Effector CD8-positive, alpha-beta T cell (primary cell): ENCODE measurements around the gene PHACTR1.
"Not testable (repeated sequence)": the region's sequence is repeated elsewhere in the genome, so short reads cannot be mapped to it uniquely, and the experiment has no call there.

ENCODE experiments used
- DNase-seq: peaks from one replicate; lab custom pipeline; 2025; lab: John Stamatoyannopoulos, UW

PHACTR1 gene

GRCh38 chr6:12749531-12750379 is 33.2 kb downstream of the PHACTR1 start:
- no peak for DNase-seq

GRCh38 chr6:12750416-12750815 is 33.8 kb downstream of the PHACTR1 start:
- no peak for DNase-seq

DNA sequence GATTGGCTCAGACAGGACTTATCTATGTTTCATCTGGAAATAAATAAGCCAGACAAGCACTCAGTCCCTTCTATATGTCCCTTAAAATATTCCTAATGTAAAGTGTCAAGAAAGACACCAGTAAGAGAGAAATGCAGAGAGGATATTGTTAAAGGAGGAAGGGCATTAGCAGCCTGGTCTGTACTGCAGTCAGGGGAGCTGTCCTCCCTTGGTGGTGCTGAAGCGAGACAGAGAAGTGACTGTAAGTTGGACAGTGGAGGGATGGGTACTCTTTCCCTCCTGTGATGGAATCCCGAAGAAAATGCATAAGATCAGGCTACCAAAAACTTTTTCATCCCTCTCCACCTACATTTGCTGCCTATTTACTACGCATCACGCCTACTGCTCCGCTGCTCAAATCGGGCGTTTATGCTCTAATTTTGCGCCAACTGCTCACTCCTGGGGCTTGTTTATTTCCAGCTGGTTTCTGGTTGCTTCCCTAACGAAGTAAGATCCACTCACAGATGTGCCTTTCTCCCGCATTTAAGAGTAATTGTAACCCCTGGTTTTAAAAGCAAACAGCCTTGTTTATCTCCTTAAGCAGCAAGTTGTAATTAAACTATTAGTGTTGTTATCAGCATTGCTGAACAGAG is 35.2 kb downstream of the PHACTR1 start:
- DNase-seq: no peak

- DNase-seq: no peak
These were observed 36.5 kb downstream of the PHACTR1 start for GRCh38 chr6:12753036-12753435.

GRCh38 chr6:12760226-12760625 is 43.7 kb downstream of the PHACTR1 start:
- no peak for DNase-seq

DNA sequence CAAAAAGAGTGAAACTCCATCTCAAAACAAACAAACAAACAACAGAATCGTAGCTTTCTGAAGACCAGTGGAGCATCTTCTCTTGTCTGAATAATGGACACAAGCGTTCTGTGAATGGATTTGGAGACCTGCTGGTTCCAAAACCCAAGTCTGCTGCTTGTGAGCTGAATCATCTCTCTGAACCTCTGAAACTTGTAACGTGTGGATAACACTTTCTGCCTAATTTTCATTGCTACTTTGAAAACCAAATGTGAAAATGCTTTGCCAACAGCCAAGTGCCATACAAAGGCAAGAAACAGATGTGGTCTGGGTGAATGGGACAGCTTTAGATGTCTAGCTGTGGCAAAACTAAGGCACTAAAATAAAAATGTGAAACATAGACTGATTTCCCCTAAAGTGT is 44.3 kb downstream of the PHACTR1 start:
- no peak for DNase-seq

DNA sequence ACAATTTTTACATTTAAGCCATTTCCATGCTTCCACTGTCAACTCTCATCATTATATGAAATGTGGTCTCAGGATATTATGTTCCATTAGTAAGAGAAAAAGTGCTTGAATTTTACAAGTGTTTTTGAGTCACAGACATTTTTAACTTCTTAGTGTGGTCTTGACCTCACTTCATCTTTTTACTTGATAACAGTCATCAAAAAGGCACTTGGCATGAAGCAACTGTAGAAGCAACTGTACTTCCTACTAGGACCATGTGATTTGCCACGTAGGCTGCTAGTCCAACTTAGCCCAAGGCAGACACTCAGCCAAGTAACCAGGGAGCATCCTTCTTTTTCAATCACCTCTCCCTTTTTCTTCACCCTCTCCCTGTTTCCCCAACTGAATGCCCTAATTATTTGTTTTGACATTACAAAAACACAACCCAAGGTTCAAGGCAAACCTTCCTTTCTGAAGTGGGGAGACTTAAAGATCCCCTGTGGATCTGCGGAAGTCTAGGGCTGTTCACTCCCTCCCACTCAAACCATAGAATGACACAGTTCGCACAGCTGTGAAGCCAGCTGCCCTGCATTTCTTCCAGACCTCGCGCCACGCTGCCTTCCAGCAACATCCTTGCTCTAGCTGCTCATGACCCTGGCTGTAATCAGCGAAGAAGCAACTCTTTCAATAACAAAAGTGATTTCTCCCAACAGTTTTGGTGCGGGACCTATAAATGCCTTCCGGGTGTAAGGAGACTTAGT is 45.0 kb downstream of the PHACTR1 start:
- no peak for DNase-seq

DNA sequence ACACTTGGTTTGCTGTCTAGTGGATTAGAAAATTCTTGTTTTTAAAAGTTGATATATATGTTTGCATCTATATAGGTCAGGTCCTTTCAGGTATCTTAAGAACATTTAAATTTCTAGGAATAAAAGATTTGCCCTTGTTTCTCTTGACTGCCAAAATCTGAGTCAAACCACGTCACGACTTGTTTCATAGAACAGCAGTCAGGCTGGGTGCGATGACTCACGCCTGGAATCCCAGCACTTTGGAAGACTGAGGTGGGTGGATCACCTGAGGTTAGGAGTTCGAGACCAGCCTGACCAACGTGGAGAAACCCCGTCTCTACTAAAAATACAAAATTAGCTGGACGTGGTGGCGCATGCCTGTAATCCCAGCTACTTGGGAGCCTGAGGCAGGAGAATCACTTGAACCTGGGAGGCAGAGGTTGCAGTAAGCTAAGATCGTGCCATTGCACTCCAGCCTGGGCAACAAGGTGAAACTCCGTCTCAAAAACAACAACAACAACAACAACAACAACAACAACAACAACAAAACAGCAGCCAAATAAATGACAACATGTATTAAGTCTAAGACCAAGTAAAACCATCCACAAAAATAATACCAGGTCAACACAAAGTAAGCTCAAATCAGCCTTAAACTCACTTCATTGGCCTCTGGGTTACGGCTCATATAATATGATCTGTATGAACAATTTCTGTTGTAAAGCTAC is 46.3 kb downstream of the PHACTR1 start:
- not testable (repeated sequence) for DNase-seq

DNA sequence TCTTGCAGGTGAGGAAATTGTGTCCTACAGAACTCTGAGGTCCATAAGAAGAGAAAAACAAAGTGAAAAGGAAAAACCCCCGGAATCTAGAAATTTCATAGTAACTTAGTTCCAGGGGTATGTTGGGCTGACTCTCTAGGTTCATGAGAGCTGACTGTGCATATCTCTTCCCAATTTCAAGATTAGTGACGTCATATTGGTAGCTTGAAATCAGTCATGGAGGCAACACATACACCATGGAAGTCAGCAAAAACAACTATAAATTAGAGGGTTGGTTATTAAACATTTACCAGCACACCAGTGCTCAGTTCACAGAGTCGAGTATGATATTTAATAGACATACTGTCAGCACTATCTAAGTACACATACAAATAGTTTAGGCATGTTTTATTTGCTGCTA is 49.8 kb downstream of the PHACTR1 start:
- no peak for DNase-seq

DNA sequence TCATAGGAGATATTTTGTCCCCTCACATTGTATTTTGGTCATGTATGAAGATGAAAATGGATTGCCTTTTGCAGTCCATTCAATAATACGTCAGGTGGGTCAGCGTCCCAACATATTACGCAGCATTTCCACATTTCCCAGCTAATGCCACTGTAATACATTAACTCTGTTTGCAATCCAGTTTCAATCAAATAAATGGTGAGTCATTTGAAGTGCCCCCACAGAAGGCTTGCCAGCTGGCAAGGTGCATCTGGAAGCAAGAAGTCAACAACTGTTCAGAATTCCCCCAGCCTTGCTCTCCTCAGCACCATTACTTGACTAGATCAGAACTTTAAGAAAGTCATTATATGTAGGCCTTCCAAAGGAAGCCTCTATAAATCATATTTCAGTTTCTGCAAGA is 50.4 kb downstream of the PHACTR1 start:
- DNase-seq: no peak

- no peak for DNase-seq
These were observed 53.1 kb downstream of the PHACTR1 start for GRCh38 chr6:12769556-12770256.

DNA sequence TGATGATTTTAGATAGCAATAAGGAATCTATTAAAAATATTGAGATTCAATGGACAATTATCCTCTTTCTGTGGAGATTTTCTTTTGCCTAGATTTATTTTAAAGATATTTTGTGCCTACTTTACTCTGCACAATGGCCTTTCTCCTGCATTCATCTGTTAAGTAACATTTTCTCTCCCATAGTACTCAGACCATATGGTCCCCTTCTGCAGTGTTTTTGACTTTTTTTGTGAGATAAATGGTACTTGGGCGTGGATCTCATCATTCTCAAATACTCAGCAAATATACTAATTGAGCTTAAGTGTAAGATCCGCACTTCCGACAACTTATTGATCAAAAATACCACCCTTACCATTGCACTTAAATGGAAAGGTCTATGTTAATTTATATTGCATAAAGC is 55.8 kb downstream of the PHACTR1 start:
- DNase-seq: no peak

- no peak for DNase-seq
These were observed 59.7 kb downstream of the PHACTR1 start for GRCh38 chr6:12776291-12776690.

GRCh38 chr6:12779772-12780171 is 63.2 kb downstream of the PHACTR1 start:
- no peak for DNase-seq

GRCh38 chr6:12782136-12782535 is 65.6 kb downstream of the PHACTR1 start:
- DNase-seq: no peak

DNA sequence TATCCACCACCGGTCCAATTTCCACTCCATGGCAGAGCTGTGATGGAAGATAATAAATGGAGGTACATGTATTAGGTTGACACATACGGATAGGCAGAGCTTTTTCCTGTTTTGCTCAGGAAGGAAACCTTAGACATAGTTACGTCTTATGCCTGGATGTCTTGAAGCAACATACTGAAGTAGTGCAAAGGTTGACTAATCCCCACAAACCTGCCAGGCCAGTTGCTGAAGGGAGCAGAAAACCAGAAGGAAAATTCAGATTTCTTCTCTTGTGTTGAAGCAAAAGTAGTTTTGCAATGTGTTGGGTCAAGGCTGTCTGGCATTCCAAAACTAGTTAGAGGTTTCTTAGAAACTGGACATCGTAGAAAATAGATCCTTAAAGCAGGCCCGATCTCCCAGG is 68.7 kb downstream of the PHACTR1 start:
- no peak for DNase-seq

- no peak for DNase-seq
These were observed 69.4 kb downstream of the PHACTR1 start for GRCh38 chr6:12785921-12786320.

DNA sequence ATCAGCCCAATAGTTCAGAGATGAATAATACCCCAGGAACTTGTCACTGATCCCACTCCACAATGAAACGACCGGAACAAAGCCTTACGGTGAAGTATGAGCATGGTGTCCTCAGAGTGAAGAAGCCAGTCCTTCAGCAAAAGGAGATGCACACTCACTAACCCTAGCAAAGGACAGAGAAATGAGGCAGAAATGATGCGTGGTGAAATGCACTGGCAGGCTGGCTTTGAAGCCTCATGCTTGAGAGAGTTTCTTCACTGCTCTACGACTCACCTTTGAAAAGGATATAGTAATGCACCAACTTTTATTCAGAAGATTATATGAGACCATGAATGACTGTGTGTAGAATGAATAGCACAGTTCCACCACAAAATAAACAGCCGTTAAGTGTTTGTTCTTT is 74.8 kb downstream of the PHACTR1 start:
- DNase-seq: no peak

- no peak for DNase-seq
These were observed 81.8 kb downstream of the PHACTR1 start for GRCh38 chr6:12798326-12798725.

GRCh38 chr6:12800120-12800519 is 83.6 kb downstream of the PHACTR1 start:
- DNase-seq: no peak

DNA sequence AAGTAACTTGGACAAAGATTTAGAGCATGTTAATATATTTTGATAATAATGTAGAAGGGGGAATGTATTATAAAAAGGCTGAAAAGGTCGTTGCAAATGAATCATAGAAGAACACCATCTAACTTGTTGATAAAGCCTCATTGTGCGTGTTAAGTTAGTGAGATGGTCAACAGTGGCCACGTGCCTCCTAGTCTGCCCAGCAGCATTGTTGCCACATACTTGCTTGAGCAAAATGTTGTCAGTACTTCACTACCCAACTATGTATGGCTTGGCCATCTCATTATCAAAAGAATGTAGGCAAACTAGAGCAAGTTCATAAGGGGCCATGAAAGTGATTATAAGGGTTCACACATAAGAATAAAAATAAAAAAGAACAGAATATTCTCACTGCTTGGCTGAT is 84.6 kb downstream of the PHACTR1 start:
- no peak for DNase-seq

DNA sequence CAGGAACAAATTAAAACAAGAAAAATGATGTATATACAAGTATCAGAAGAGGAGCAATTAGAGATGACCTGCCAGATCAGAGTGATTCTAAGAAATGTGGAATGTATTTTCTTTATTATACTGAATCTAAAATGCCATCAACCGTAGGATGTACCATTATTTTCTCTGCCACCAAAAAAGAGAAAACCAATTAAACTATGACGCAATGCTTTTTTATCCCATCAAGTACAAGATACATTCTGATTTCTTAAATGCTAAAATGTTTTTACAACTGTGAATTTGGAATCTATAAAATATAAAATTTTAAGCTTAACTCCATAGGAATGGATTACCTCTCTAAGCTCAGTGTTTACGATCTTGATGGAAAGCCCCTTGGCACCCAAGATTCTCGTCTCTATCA is 85.9 kb downstream of the PHACTR1 start:
- DNase-seq: no peak
